A549 (cell line): ENCODE data around the gene CASP7. TPM values are rescaled to one million over a fixed set of nuclear protein-coding genes. Genes with fewer than 3 reads are reported as not detected.

Experiments used
- ATAC-seq, 2 experiments: fragments of 200-7000 bp in 1 of 2; fragments of >200 bp in 1 of 2; cut with Nextera tagmentation in 1 of 2; cut with Tn5 transposase in 1 of 2; 3 replicates each; pipeline versions ENCODE4 v1.8.0 to v1.9.1; 2018 to 2020; ENCODE audit warnings: mild to moderate bottlenecking in 1 of 2, moderate library complexity in 1 of 2
- CTCF ChIA-PET: fragments of 300-600 bp; sonication (Branson Sonifier 250); formaldehyde crosslinking; extraction: SDS; loops from one replicate; lab custom pipeline; 2021; ENCODE audit warnings: antibody characterized with exemption, inconsistent platforms; lab: Yijun Ruan, JAX
- POLR2A ChIA-PET: fragments of 350-600 bp; formaldehyde crosslinking; extraction: SDS; loops from one replicate; lab custom pipeline; 2021; ENCODE audit warnings: antibody characterized with exemption, inconsistent platforms; lab: Yijun Ruan, JAX
- DNase-seq, 2 experiments: peaks; one replicate each; pipeline versions ENCODE4 v3.0.0 to v3.0.0-alpha.2; 2011 to 2016; ENCODE audit warnings: low read depth in 1 of 2, low spot score in 1 of 2
- FAIRE-seq: peaks from 2 replicates; lab custom pipeline; 2011; peaks lifted over from hg19 to GRCh38; lab: Jason Lieb, UNC
- H3K27ac ChIP-seq, 2 experiments: fragments of >200 bp; sonication (Bioruptor Twin); formaldehyde crosslinking; 3 replicates each; pipeline ENCODE4 v1.5.1; 2016 to 2017
- H3K4me1 ChIP-seq: fragments of >200 bp; sonication (Bioruptor Twin); formaldehyde crosslinking; 3 replicates; pipeline ENCODE4 v1.6.1; 2016
- H3K4me2 ChIP-seq: fragments of >200 bp; sonication (Bioruptor Twin); formaldehyde crosslinking; 3 replicates; pipeline ENCODE4 v1.6.1; 2016
- H3K4me3 ChIP-seq: fragments of >200 bp; sonication (Bioruptor Twin); formaldehyde crosslinking; 3 replicates; pipeline ENCODE4 v1.5.1; 2016
- H3K9me3 ChIP-seq: fragments of >200 bp; sonication (Bioruptor Twin); formaldehyde crosslinking; 3 replicates; pipeline ENCODE4 v1.6.1; 2016
- ATOH8 ChIP-seq: fragments of 250-450 bp; sonication (Bioruptor Pico); IDR thresholded peaks from 2 replicates; pipeline ENCODE4 v1.5.0; 2020; ENCODE audit warnings: low read depth, mild to moderate bottlenecking, moderate library complexity
- BHLHE40 ChIP-seq: IDR thresholded peaks from 2 replicates; pipeline ENCODE4 v1.6.1; 2012; ENCODE audit warnings: low read depth, low read length, inconsistent platforms
- CBX2 ChIP-seq: fragments of 200-600 bp; sonication (generic); IDR thresholded peaks from 2 replicates; pipeline ENCODE4 v1.6.1; 2016; ENCODE audit warnings: low read depth, mild to moderate bottlenecking, borderline replicate concordance
- CBX8 ChIP-seq: fragments of 200-600 bp; sonication (generic); IDR thresholded peaks from 2 replicates; pipeline ENCODE4 v1.6.1; 2016
- EHF ChIP-seq: fragments of 250-450 bp; sonication (Bioruptor Pico); IDR thresholded peaks from 2 replicates; pipeline ENCODE4 v1.5.0; 2020; ENCODE audit warnings: mild to moderate bottlenecking
- FOSB ChIP-seq: fragments of 250-450 bp; sonication (Bioruptor Pico); IDR thresholded peaks from 2 replicates; pipeline ENCODE4 v1.5.0; 2020; ENCODE audit warnings: mild to moderate bottlenecking, moderate library complexity
- FOSL2 ChIP-seq, 2 experiments: fragments of 450-650 bp in 1 of 2; fragments of >200 bp in 1 of 2; sonication (Bioruptor Twin) in 1 of 2; formaldehyde crosslinking; IDR thresholded peaks; 2 replicates each; pipeline versions ENCODE4 v1.5.0 to v1.6.1; 2016 to 2020; ENCODE audit warnings: mild to moderate bottlenecking in 1 of 2, moderate library complexity in 1 of 2
- FOXS1 ChIP-seq: fragments of 250-450 bp; sonication (Bioruptor Pico); IDR thresholded peaks from 2 replicates; pipeline ENCODE4 v1.5.0; 2020; ENCODE audit warnings: mild to moderate bottlenecking, moderate library complexity
- HDAC2 ChIP-seq: fragments of 200-600 bp; sonication (generic); IDR thresholded peaks from 2 replicates; pipeline ENCODE4 v1.6.1; 2016
- HOXB13 ChIP-seq: fragments of 250-450 bp; sonication (Bioruptor Pico); IDR thresholded peaks from 2 replicates; pipeline ENCODE4 v1.5.0; 2020; ENCODE audit warnings: low read depth, mild to moderate bottlenecking, moderate library complexity
- HOXB5 ChIP-seq: fragments of 250-450 bp; sonication (Bioruptor Pico); IDR thresholded peaks from 2 replicates; pipeline ENCODE4 v1.5.0; 2020; ENCODE audit warnings: mild to moderate bottlenecking, moderate library complexity
- JUNB ChIP-seq: fragments of >200 bp; sonication (Bioruptor Twin); formaldehyde crosslinking; IDR thresholded peaks from 2 replicates; pipeline ENCODE4 v1.6.1; 2016
- MAX ChIP-seq: IDR thresholded peaks from 2 replicates; pipeline ENCODE4 v1.6.1; 2012
- MAZ ChIP-seq: fragments of 150-350 bp; IDR thresholded peaks from 2 replicates; pipeline ENCODE4 v1.6.1; 2014; ENCODE audit warnings: antibody characterized with exemption, low read depth, low read length, borderline replicate concordance
- MYC ChIP-seq: IDR thresholded peaks from 2 replicates; pipeline ENCODE4 v1.6.1; 2012; ENCODE audit warnings: mild to moderate bottlenecking, inconsistent platforms, low read length, improper control_type of control experiment, borderline replicate concordance
- NFE2L2 ChIP-seq: fragments of 150-350 bp; conservative IDR thresholded peaks from 2 replicates; pipeline ENCODE4 v1.6.1; 2014; ENCODE audit warnings: low read length
- NPAS2 ChIP-seq: fragments of 250-450 bp; sonication (Bioruptor Pico); IDR thresholded peaks from 2 replicates; pipeline ENCODE4 v1.8.0; 2022; ENCODE audit warnings: mild to moderate bottlenecking, moderate library complexity, borderline replicate concordance
- POLR2A ChIP-seq: IDR thresholded peaks from 2 replicates; pipeline ENCODE4 v1.6.1; 2012; ENCODE audit warnings: mild to moderate bottlenecking, low read length
- POLR2AphosphoS2 ChIP-seq: conservative IDR thresholded peaks from 2 replicates; pipeline ENCODE4 v1.6.1; 2012; ENCODE audit warnings: low read length, improper control_type of control experiment, inconsistent platforms
- RAD21 ChIP-seq, 2 experiments: fragments of >200 bp in 1 of 2; sonication (Bioruptor Twin) in 1 of 2; formaldehyde crosslinking in 1 of 2; IDR thresholded peaks in 1 of 2; conservative IDR thresholded peaks in 1 of 2; 2 replicates in 1 of 2; 3 replicates in 1 of 2; pipeline ENCODE4 v1.6.1; 2012 to 2018; ENCODE audit warnings: inconsistent platforms in 1 of 2
- RCOR1 ChIP-seq: fragments of 150-350 bp; IDR thresholded peaks from 2 replicates; pipeline ENCODE4 v1.6.1; 2014; ENCODE audit warnings: antibody characterized with exemption, low read length, low read depth
- RFX5 ChIP-seq: fragments of 450-650 bp; IDR thresholded peaks from 2 replicates; pipeline ENCODE4 v1.7.1; 2014; ENCODE audit warnings: antibody characterized with exemption, mild to moderate bottlenecking, moderate library complexity
- RNF2 ChIP-seq: fragments of 200-600 bp; sonication (generic); IDR thresholded peaks from 2 replicates; pipeline ENCODE4 v1.6.1; 2016; ENCODE audit warnings: low read depth, mild to moderate bottlenecking, antibody characterized with exemption, moderate library complexity, borderline replicate concordance
- SMC3 ChIP-seq: fragments of >200 bp; sonication (Bioruptor Twin); formaldehyde crosslinking; IDR thresholded peaks from 3 replicates; pipeline ENCODE4 v1.6.1; 2018; ENCODE audit warnings: inconsistent platforms
- TP53 ChIP-seq: fragments of 250-450 bp; sonication (Bioruptor Pico); IDR thresholded peaks from 2 replicates; pipeline ENCODE4 v1.5.0; 2021; ENCODE audit warnings: mild to moderate bottlenecking, moderate library complexity
- ZC3H11A ChIP-seq: fragments of 450-650 bp; IDR thresholded peaks from 2 replicates; pipeline ENCODE4 v1.6.1; 2014; ENCODE audit warnings: antibody characterized with exemption, mild to moderate bottlenecking
- ZNF302 ChIP-seq: fragments of 250-450 bp; sonication (Bioruptor Pico); IDR thresholded peaks from 2 replicates; pipeline ENCODE4 v1.9.0; 2021; ENCODE audit warnings: inconsistent platforms, mild to moderate bottlenecking, moderate library complexity
- WGBS: methylation state at CpG from one replicate; pipeline ENCODE4 v1.1.6; 2017; ENCODE audit errors: missing lambda C conversion rate; 5-methylcytosine and 5-hydroxymethylcytosine counted together
- polyA minus RNA-seq: library from RNA; depleted of rRNA, polyadenylated mRNA; stranded (reverse); fragments of >200 nt; gene quantifications from 2 replicates; pipeline ENCODE4 v1.2.3, GENCODE V29; 2011; rRNA and poly(A)+ RNA removed
- polyA plus RNA-seq, 4 experiments: library from polyadenylated mRNA; depleted of rRNA in 3 of 4; stranded (reverse); fragments of >200 nt; fragmentation: RNase III in 1 of 4; extraction: RNeasy Plus Mini Kit Qiagen cat#74134 plus additional on column Dnase treatment in 1 of 4; gene quantifications; 2 replicates in 3 of 4; 3 replicates in 1 of 4; pipeline ENCODE4 v1.2.3, GENCODE V29; 2011 to 2017
- TF ChIP-seq, protein P1 (sequence below): fragments of 250-450 bp; sonication (Bioruptor Pico); IDR thresholded peaks from 2 replicates; pipeline ENCODE4 v1.5.0; 2021; ENCODE audit warnings: mild to moderate bottlenecking, moderate library complexity, borderline replicate concordance
- TF ChIP-seq, protein P2 (sequence below): IDR thresholded peaks from 2 replicates; pipeline ENCODE4 v1.6.1; 2012; ENCODE audit warnings: low read depth, borderline replicate concordance
- TF ChIP-seq, protein P3 (sequence below): IDR thresholded peaks from 2 replicates; pipeline ENCODE4 v1.6.1; 2012
- TF ChIP-seq, protein P4 (sequence below): fragments of >200 bp; sonication (Bioruptor Twin); formaldehyde crosslinking; IDR thresholded peaks from 3 replicates; pipeline ENCODE4 v1.6.1; 2016
- TF ChIP-seq, protein P5 (sequence below): fragments of 150-350 bp; IDR thresholded peaks from 2 replicates; pipeline ENCODE4 v1.6.1; 2014; ENCODE audit warnings: low read depth, mild to moderate bottlenecking, low read length

The CASP7 gene
- polyA plus RNA-seq (2011; rRNA removed) (27.0 and 29.7 TPM in 2 replicates), polyA plus RNA-seq (2017; fragmentation: RNase III; extraction: RNeasy Plus Mini Kit Qiagen cat#74134 plus additional on column Dnase treatment) (21.4 to 23.9 TPM (median 22.6 TPM) in 3 replicates), polyA minus RNA-seq (11.2 and 14.1 TPM in 2 replicates)
- polyA plus RNA-seq (2012; cell fraction: cytosol; rRNA removed): 12.1 and 12.6 TPM in 2 replicates
- 6.2 and 8.6 TPM in 2 replicates for polyA plus RNA-seq (2012; cell fraction: nucleus; rRNA removed)

GRCh38 chr10:113679463-113680189 is at the start of gene CASP7:
TSS of gene CASP7 (plus strand) at chr10:113679912. CDS start at chr10:113697494, 17,582 bp downstream.
- Histone ChIP-seq H3K4me3 (peak within 1 kb of the TSS; percentile 97), H3K27ac (peak within 1 kb of the TSS; percentile 96 to 100), H3K9me3 (0 out of 3 replicates have a peak, but pooled peaks cover 3% of the 10 kb centered on the region), H3K4me2 (peak within 1 kb of the TSS; percentile 79), H3K4me1 (peaks cover 11% of the 10 kb centered on the region)
- ChIA-PET POLR2A (interaction anchor here (0.6 kb wide), 1 partner anchor 212 kb away, joined by 9 read pairs; no protein-coding TSS in a partner anchor), CTCF (interaction anchor here (0.6 to 2.5 kb wide), 31 partner anchors 9 to 550 kb away, joined by 3 to 11 read pairs (median 4); partner anchors contain the start of gene NRAP)
- DNase-seq (peak; percentile 74 to 88), FAIRE-seq (no peak), ATAC-seq (peak; percentile 89 to 95)
- WGBS: 0% methylated on average over 18 of the region's 68 CpGs
- TF ChIP-seq MAX (no peak), HOXB13 (no peak), FOXS1 (CRISPR knock-in tag) (no peak), HDAC2 (no peak; the same call in 1 of the 2 replicates), BHLHE40 (no peak), ZNF302 (CRISPR knock-in tag) (no peak), RNF2 (no peak), FOSL2 (IDR thresholded peaks at IDR 0.05) (no peak), FOSL2 (CRISPR knock-in tag; IDR thresholded peaks at IDR 0.05) (no peak), POLR2AphosphoS2 (no peak), NFE2L2 (no peak), ATOH8 (CRISPR knock-in tag) (no peak), HOXB5 (CRISPR knock-in tag) (no peak), TP53 (CRISPR knock-in tag) (no peak), MAZ (no peak), CBX8 (no peak), SMC3 (no peak), POLR2A (peak; percentile 31), NPAS2 (CRISPR knock-in tag) (no peak), EHF (CRISPR knock-in tag) (no peak), MYC (no peak), CBX2 (no peak), RFX5 (no peak), RCOR1 (no peak), JUNB (no peak), FOSB (CRISPR knock-in tag) (no peak), ZC3H11A (no peak), RAD21 (conservative IDR thresholded peaks at IDR 0.05 in 1 of 2, IDR thresholded peaks at IDR 0.05 in 1 of 2) (peak; percentile 9 to 30; a peak in 3 of 5 replicates)
- TF ChIP-seq, protein P1, sequence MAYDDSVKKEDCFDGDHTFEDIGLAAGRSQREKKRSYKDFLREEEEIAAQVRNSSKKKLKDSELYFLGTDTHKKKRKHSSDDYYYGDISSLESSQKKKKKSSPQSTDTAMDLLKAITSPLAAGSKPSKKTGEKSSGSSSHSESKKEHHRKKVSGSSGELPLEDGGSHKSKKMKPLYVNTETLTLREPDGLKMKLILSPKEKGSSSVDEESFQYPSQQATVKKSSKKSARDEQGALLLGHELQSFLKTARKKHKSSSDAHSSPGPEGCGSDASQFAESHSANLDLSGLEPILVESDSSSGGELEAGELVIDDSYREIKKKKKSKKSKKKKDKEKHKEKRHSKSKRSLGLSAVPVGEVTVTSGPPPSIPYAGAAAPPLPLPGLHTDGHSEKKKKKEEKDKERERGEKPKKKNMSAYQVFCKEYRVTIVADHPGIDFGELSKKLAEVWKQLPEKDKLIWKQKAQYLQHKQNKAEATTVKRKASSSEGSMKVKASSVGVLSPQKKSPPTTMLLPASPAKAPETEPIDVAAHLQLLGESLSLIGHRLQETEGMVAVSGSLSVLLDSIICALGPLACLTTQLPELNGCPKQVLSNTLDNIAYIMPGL (CRISPR knock-in tag): no peak
- TF ChIP-seq, protein P2, sequence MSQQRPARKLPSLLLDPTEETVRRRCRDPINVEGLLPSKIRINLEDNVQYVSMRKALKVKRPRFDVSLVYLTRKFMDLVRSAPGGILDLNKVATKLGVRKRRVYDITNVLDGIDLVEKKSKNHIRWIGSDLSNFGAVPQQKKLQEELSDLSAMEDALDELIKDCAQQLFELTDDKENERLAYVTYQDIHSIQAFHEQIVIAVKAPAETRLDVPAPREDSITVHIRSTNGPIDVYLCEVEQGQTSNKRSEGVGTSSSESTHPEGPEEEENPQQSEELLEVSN: peak; percentile 39; the same call in 1 of the 2 replicates
- TF ChIP-seq, protein P3, sequence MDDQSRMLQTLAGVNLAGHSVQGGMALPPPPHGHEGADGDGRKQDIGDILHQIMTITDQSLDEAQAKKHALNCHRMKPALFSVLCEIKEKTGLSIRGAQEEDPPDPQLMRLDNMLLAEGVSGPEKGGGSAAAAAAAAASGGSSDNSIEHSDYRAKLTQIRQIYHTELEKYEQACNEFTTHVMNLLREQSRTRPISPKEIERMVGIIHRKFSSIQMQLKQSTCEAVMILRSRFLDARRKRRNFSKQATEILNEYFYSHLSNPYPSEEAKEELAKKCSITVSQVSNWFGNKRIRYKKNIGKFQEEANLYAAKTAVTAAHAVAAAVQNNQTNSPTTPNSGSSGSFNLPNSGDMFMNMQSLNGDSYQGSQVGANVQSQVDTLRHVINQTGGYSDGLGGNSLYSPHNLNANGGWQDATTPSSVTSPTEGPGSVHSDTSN: 0 out of 2 replicates have a peak, but pooled peaks have one; percentile 18
- TF ChIP-seq, protein P4, sequence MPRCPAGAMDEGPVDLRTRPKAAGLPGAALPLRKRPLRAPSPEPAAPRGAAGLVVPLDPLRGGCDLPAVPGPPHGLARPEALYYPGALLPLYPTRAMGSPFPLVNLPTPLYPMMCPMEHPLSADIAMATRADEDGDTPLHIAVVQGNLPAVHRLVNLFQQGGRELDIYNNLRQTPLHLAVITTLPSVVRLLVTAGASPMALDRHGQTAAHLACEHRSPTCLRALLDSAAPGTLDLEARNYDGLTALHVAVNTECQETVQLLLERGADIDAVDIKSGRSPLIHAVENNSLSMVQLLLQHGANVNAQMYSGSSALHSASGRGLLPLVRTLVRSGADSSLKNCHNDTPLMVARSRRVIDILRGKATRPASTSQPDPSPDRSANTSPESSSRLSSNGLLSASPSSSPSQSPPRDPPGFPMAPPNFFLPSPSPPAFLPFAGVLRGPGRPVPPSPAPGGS: no peak
- TF ChIP-seq, protein P5, sequence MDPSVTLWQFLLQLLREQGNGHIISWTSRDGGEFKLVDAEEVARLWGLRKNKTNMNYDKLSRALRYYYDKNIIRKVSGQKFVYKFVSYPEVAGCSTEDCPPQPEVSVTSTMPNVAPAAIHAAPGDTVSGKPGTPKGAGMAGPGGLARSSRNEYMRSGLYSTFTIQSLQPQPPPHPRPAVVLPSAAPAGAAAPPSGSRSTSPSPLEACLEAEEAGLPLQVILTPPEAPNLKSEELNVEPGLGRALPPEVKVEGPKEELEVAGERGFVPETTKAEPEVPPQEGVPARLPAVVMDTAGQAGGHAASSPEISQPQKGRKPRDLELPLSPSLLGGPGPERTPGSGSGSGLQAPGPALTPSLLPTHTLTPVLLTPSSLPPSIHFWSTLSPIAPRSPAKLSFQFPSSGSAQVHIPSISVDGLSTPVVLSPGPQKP: no peak
